ENCODE data around the gene PEX26. TPM values are rescaled to one million over a fixed set of nuclear protein-coding genes. Genes with fewer than 3 reads are reported as not detected.

Gene PEX26
- total RNA-seq, 1 experiment from 2014 or later: 21.9 TPM

DNA sequence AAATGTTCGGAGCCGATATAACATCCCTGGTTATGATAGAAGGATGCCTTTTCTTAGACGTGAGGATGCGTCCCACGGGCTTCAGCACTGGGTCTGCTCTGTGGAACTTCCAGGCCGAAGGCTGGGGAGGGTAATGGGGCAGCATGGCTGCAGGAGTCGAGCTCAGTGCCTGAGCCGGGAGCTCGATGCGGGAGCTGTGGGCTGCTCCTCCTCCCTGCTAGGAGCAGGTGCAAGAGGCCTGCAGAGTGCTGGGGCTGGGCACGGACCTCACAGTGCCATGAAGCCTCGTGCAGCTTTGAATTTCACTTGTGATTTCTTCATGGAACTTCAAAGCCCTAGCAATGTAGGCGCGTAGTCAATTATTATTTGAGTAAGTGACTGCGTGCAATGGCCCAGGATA is 38.8 kb downstream of the PEX26 start:
- BruUV-seq (replicated peaks): no TSS peak
- ChIA-PET CTCF (no interaction called here), POLR2A (no interaction called here)
- H3K36me3 ChIP-seq (ENCODE audit: control insufficient read depth, insufficient read depth, low read length): no peaks in the 10 kb centered on the region
- H3K9me3 ChIP-seq (ENCODE audit: control insufficient read depth, insufficient read depth, low read depth, low read length): no peaks in the 10 kb centered on the region
- H3K4me3 ChIP-seq (ENCODE audit: low read depth in 2 of 2, low read length in 2 of 2): no peak overlapping the region
- intact Hi-C loops (cut with micrococcal nuclease; ENCODE audit: unreplicated experiment) (no loop called here), in situ Hi-C loops (cut with HindIII; ENCODE audit: low pct_unique_long_range_greater_than_20kb, low sequenced_read_pairs) (no loop called here)
- H3K27me3 ChIP-seq (ENCODE audit: control insufficient read depth, insufficient read depth, low read length): no peaks in the 10 kb centered on the region
- TF ChIP-seq SIN3A (IDR thresholded peaks at IDR 0.05; ENCODE audit: borderline replicate concordance, insufficient read depth, low read depth, low read length) (no peak), POLR2AphosphoS5 (IDR thresholded peaks at IDR 0.05; ENCODE audit: low read depth, low read length) (no peak), TCF7L2 (IDR thresholded peaks at IDR 0.05; ENCODE audit: low read depth, low read length) (no peak)
- TF ChIP-seq, protein P1, sequence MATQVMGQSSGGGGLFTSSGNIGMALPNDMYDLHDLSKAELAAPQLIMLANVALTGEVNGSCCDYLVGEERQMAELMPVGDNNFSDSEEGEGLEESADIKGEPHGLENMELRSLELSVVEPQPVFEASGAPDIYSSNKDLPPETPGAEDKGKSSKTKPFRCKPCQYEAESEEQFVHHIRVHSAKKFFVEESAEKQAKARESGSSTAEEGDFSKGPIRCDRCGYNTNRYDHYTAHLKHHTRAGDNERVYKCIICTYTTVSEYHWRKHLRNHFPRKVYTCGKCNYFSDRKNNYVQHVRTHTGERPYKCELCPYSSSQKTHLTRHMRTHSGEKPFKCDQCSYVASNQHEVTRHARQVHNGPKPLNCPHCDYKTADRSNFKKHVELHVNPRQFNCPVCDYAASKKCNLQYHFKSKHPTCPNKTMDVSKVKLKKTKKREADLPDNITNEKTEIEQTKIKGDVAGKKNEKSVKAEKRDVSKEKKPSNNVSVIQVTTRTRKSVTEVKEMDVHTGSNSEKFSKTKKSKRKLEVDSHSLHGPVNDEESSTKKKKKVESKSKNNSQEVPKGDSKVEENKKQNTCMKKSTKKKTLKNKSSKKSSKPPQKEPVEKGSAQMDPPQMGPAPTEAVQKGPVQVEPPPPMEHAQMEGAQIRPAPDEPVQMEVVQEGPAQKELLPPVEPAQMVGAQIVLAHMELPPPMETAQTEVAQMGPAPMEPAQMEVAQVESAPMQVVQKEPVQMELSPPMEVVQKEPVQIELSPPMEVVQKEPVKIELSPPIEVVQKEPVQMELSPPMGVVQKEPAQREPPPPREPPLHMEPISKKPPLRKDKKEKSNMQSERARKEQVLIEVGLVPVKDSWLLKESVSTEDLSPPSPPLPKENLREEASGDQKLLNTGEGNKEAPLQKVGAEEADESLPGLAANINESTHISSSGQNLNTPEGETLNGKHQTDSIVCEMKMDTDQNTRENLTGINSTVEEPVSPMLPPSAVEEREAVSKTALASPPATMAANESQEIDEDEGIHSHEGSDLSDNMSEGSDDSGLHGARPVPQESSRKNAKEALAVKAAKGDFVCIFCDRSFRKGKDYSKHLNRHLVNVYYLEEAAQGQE (IDR thresholded peaks at IDR 0.05; ENCODE audit: insufficient read depth in 1 of 2, low read depth in 2 of 2, low read length in 1 of 2): no peak
- H3K4me1 ChIP-seq (ENCODE audit: control insufficient read depth, insufficient read depth, low read length): no peaks in the 10 kb centered on the region
- DNase-seq (ENCODE audit: low read depth, low spot score) (no peak), ATAC-seq (no peak)
- H3K27ac ChIP-seq (ENCODE audit: low read length): no peak overlapping the region

DNA sequence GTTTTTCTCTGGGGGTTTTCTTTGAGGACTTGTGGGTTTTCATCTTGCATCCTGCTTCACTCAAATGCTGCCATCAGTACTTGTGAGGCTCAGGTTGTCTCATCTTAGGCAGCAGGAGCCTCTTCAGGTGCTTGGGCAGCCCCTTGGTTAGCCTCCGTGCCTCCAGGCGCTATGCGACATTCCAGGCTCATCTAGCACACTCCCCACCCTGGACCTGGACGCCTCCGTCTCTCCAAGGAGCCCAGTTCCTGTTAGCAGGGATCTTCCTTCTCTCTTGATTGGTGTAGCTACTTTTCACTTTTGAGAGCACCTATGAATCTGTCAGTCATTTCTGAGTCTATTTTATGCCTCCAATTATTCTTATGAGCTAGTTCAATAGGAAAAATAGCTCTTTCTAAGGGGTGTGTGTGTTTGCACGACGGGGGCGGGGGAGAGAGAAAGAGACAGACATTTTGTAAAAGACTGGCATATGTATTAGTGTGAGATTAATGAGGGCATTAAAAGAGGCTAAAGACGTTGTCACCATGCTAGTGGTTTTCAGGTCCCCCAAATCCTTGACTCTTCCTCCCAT is 40.6 kb downstream of the PEX26 start:
- ATAC-seq: no peak
- CTCF ChIA-PET: no interaction called here

DNA sequence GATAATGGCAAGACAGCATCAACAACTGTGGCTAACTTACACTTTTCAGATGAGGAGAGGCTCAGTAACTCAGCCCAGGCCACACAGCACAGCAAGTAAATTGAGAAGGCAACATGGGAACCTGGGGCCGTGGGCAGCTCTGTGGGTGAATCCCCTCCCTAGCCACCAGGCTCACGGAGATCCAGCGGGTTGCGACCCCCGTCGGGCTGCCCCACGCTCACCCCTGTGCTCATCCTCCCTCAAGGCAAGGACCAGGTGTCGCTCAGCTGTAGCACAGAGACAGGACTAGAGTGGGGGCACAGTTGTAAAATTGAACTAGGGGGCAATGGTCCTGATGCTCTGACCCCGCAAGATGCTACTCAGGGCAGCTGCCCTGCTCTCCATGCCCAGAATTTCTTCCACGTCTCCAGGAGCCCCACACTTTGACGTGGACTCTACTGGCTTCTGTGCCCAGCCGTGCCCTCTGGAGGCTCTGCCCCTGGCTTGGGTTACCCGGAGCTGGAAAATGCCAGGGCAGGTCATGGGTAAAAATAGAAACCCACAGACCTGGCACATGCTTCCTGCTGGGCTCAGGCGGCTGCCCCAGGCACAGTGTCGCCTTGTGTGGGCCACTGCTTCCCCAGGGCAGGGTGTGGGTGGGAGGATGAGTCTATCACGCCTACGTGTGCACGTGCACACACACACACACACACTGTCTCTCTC is 41.8 kb downstream of the PEX26 start:
- intact Hi-C loops (cut with micrococcal nuclease; ENCODE audit: unreplicated experiment): no loop called here
- ChIA-PET CTCF (interaction anchor here (0.8 kb wide), 1 partner anchor 9 kb away, joined by 7 read pairs; no protein-coding TSS in a partner anchor), POLR2A (no interaction called here)
- TF ChIP-seq TCF7L2 (IDR thresholded peaks at IDR 0.05; ENCODE audit: low read depth, low read length) (no peak), POLR2AphosphoS5 (IDR thresholded peaks at IDR 0.05; ENCODE audit: low read depth, low read length) (no peak), SIN3A (IDR thresholded peaks at IDR 0.05; ENCODE audit: borderline replicate concordance, insufficient read depth, low read depth, low read length) (no peak)
- TF ChIP-seq, protein P2, sequence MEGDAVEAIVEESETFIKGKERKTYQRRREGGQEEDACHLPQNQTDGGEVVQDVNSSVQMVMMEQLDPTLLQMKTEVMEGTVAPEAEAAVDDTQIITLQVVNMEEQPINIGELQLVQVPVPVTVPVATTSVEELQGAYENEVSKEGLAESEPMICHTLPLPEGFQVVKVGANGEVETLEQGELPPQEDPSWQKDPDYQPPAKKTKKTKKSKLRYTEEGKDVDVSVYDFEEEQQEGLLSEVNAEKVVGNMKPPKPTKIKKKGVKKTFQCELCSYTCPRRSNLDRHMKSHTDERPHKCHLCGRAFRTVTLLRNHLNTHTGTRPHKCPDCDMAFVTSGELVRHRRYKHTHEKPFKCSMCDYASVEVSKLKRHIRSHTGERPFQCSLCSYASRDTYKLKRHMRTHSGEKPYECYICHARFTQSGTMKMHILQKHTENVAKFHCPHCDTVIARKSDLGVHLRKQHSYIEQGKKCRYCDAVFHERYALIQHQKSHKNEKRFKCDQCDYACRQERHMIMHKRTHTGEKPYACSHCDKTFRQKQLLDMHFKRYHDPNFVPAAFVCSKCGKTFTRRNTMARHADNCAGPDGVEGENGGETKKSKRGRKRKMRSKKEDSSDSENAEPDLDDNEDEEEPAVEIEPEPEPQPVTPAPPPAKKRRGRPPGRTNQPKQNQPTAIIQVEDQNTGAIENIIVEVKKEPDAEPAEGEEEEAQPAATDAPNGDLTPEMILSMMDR (IDR thresholded peaks at IDR 0.05): no peak
- TF ChIP-seq, protein P1 (IDR thresholded peaks at IDR 0.05; ENCODE audit: insufficient read depth in 1 of 2, low read depth in 2 of 2, low read length in 1 of 2): no peak
- no peak overlapping the region for H3K4me3 ChIP-seq (ENCODE audit: low read depth in 2 of 2, low read length in 2 of 2)
- H3K27ac ChIP-seq (ENCODE audit: low read length): no peak overlapping the region
- no peaks in the 10 kb centered on the region for H3K9me3 ChIP-seq (ENCODE audit: control insufficient read depth, insufficient read depth, low read depth, low read length)
- BruUV-seq (replicated peaks): no TSS peak
- no peaks in the 10 kb centered on the region for H3K27me3 ChIP-seq (ENCODE audit: control insufficient read depth, insufficient read depth, low read length)
- in situ Hi-C loops (cut with HindIII; ENCODE audit: low pct_unique_long_range_greater_than_20kb, low sequenced_read_pairs): no loop called here
- no peak for DNase-seq (ENCODE audit: low read depth, low spot score)
- H3K36me3 ChIP-seq (ENCODE audit: control insufficient read depth, insufficient read depth, low read length): no peaks in the 10 kb centered on the region
- ATAC-seq: no peak
- H3K4me1 ChIP-seq (ENCODE audit: control insufficient read depth, insufficient read depth, low read length): no peaks in the 10 kb centered on the region

More for the DNA sequence above, 40.6 kb downstream of the PEX26 start:
- no peak for DNase-seq (ENCODE audit: low read depth, low spot score)
- POLR2A ChIA-PET: no interaction called here
- no peaks in the 10 kb centered on the region for H3K9me3 ChIP-seq (ENCODE audit: control insufficient read depth, insufficient read depth, low read depth, low read length)
- H3K27ac ChIP-seq (ENCODE audit: low read length): no peak overlapping the region
- no peak for TF ChIP-seq POLR2AphosphoS5 (IDR thresholded peaks at IDR 0.05; ENCODE audit: low read depth, low read length)
- no TSS peak for BruUV-seq (replicated peaks)
- in situ Hi-C loops (cut with HindIII; ENCODE audit: low pct_unique_long_range_greater_than_20kb, low sequenced_read_pairs): no loop called here
- H3K27me3 ChIP-seq (ENCODE audit: control insufficient read depth, insufficient read depth, low read length): no peaks in the 10 kb centered on the region
- no peaks in the 10 kb centered on the region for H3K36me3 ChIP-seq (ENCODE audit: control insufficient read depth, insufficient read depth, low read length)
- intact Hi-C loops (cut with micrococcal nuclease; ENCODE audit: unreplicated experiment): no loop called here
- no peaks in the 10 kb centered on the region for H3K4me1 ChIP-seq (ENCODE audit: control insufficient read depth, insufficient read depth, low read length)
- no peak overlapping the region for H3K4me3 ChIP-seq (ENCODE audit: low read depth in 2 of 2, low read length in 2 of 2)
